Tibial nerve (tissue), 3 donors: ENCODE data around the gene PARM1.

Source experiments
- POLR2A ChIP-seq, 2 donors: fragments of 450-650 bp; IDR thresholded peaks; one replicate each; pipeline ENCODE4 v1.6.1; 2017; ENCODE audit warnings: antibody characterized with exemption in 2 of 2, mild to moderate bottlenecking in 2 of 2, moderate library complexity in 2 of 2
- TF ChIP-seq, protein P1 (sequence below), 5 experiments: fragments of 200-600 bp in 3 of 5; fragments of 450-650 bp in 2 of 5; sonication (generic) in 3 of 5; IDR thresholded peaks; one replicate each; pipeline ENCODE4 v1.5.1; 2016 to 2019; ENCODE audit warnings: antibody characterized with exemption in 5 of 5, mild to moderate bottlenecking in 3 of 5, moderate library complexity in 2 of 5

GRCh38 chr4:74920704-74921103, 12.2 kb upstream of the PARM1 start:
- TF ChIP-seq, protein P1, sequence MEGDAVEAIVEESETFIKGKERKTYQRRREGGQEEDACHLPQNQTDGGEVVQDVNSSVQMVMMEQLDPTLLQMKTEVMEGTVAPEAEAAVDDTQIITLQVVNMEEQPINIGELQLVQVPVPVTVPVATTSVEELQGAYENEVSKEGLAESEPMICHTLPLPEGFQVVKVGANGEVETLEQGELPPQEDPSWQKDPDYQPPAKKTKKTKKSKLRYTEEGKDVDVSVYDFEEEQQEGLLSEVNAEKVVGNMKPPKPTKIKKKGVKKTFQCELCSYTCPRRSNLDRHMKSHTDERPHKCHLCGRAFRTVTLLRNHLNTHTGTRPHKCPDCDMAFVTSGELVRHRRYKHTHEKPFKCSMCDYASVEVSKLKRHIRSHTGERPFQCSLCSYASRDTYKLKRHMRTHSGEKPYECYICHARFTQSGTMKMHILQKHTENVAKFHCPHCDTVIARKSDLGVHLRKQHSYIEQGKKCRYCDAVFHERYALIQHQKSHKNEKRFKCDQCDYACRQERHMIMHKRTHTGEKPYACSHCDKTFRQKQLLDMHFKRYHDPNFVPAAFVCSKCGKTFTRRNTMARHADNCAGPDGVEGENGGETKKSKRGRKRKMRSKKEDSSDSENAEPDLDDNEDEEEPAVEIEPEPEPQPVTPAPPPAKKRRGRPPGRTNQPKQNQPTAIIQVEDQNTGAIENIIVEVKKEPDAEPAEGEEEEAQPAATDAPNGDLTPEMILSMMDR (IDR thresholded peaks at IDR 0.05): no peak
- no peak for TF ChIP-seq POLR2A (IDR thresholded peaks at IDR 0.05)
